ENCODE data around the gene RAP2A.

Gene RAP2A

DNA sequence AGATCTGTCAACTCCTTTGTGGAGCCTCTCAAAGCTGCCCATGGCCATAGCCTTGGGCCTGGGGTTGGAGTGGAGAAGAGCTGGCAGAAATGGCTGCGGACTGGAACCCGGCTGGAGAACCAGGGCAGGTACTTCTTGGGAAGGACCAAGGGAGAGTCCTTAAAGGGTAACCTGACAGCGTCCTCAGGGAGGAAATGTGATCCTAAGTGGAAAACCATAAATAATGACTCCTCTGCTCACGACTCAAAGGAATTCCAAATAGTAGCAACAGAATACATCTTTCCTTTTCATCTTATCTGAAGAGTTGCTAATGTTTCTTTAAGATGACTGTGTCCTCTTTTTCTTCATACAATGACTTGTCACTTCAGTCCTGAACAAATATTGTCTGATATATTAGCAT lies 41.0 kb downstream of the RAP2A start:
- Mint-ChIP-seq H3K4me3 (no peak overlapping the region), H3K36me3 (ENCODE audit: insufficient read depth) (no peaks in the 10 kb centered on the region), H3K9me3 (peaks cover 0 to 1% of the 10 kb centered on the region in 2 donors), H3K4me1 (ENCODE audit: low read depth in 2 of 2) (peaks cover 0 to 4% of the 10 kb centered on the region in 2 donors), H3K27me3 (peaks cover 13% of the 10 kb centered on the region in 2 donors), H3K27ac (no peak overlapping the region)
- DNase-seq (no peak), ATAC-seq (replicated peaks) (no peak)

DNA sequence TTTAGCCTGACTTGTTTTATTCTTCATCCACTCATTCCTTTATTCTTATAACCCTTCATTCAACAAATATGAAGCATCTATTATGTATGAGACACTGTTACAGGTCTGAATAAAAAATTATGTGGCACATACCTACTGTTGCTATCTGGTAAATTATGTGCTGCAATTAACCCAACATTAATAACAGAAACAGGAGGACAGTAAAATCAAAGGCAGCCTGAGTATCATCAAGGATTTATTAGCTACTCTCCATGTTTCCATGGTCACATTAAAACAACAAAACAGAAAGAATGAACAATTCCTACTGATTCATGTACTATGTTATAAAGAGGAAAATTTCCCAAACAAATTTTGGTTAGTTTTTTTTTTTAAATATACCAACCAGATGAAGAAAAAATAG lies 43.9 kb downstream of the RAP2A start:
- Mint-ChIP-seq H3K4me3 (no peak overlapping the region), H3K27ac (no peak overlapping the region), H3K27me3 (peaks cover 13% of the 10 kb centered on the region in 2 donors), H3K36me3 (ENCODE audit: insufficient read depth) (no peaks in the 10 kb centered on the region), H3K4me1 (ENCODE audit: low read depth in 2 of 2) (peaks cover 0 to 4% of the 10 kb centered on the region in 2 donors), H3K9me3 (peaks cover 0 to 1% of the 10 kb centered on the region in 2 donors)
- DNase-seq: no peak
- no peak for ATAC-seq (replicated peaks)

DNA sequence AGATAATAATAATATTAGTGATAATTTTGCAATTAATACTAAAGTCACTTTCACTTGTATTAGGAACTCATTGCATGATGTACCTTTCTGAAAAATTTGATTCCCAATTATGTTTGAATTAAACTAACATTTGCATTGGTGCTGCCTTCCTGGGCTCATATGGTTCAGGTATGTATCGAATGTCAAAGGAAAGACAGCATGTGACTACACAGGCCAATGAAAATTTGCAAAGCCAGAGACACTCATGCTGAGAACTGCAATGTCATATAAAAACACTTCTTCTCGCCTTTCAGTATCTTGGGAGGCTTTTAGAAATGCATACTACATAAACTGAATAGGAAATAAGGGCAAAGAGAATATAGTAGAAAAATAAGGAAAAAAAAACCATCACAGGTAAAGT lies 44.3 kb downstream of the RAP2A start:
- Mint-ChIP-seq H3K4me1 (ENCODE audit: low read depth in 2 of 2) (peaks cover 0 to 4% of the 10 kb centered on the region in 2 donors), H3K27me3 (peaks cover 13% of the 10 kb centered on the region in 2 donors), H3K9me3 (peaks cover 0 to 1% of the 10 kb centered on the region in 2 donors), H3K36me3 (ENCODE audit: insufficient read depth) (no peaks in the 10 kb centered on the region), H3K4me3 (no peak overlapping the region), H3K27ac (no peak overlapping the region)
- no peak for DNase-seq
- no peak for ATAC-seq (replicated peaks)

DNA sequence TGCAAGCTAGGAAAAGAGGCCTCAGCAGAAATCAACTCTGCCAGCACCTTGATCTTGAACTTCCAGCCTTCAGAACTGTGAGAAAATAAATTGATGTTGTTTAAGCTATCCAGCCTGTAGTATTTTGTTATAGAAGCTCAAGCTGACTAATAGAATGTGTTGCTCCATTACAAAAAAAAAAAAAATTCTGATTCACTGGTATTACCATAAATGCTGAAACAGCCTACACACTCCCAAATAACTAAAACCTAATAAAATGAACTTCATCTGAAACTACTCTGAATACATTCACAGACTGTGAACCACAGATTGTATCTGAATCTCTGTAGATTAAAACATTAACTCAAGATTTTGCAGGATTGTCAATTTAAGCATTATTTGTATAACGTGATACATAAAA lies 49.5 kb downstream of the RAP2A start:
- no peak for DNase-seq
- H3K9me3 Mint-ChIP-seq: no peaks in the 10 kb centered on the region
- H3K4me1 Mint-ChIP-seq (ENCODE audit: low read depth in 2 of 2): no peaks in the 10 kb centered on the region
- H3K27me3 Mint-ChIP-seq: no peaks in the 10 kb centered on the region
- ATAC-seq (replicated peaks): no peak
- H3K4me3 Mint-ChIP-seq: no peak overlapping the region
- H3K27ac Mint-ChIP-seq: no peak overlapping the region
- H3K36me3 Mint-ChIP-seq (ENCODE audit: insufficient read depth): no peaks in the 10 kb centered on the region

GRCh38 chr13:97484301-97484700 lies 50.3 kb downstream of the RAP2A start:
- Mint-ChIP-seq H3K27me3 (no peaks in the 10 kb centered on the region), H3K9me3 (no peaks in the 10 kb centered on the region), H3K27ac (no peak overlapping the region), H3K4me3 (no peak overlapping the region), H3K4me1 (ENCODE audit: low read depth in 2 of 2) (no peaks in the 10 kb centered on the region), H3K36me3 (ENCODE audit: insufficient read depth) (no peaks in the 10 kb centered on the region)
- DNase-seq: no peak
- no peak for ATAC-seq (replicated peaks)

- Mint-ChIP-seq H3K36me3 (ENCODE audit: insufficient read depth) (no peaks in the 10 kb centered on the region), H3K9me3 (no peaks in the 10 kb centered on the region), H3K27me3 (no peaks in the 10 kb centered on the region), H3K4me1 (ENCODE audit: low read depth in 2 of 2) (no peaks in the 10 kb centered on the region), H3K4me3 (no peak overlapping the region), H3K27ac (no peak overlapping the region)
- ATAC-seq (replicated peaks) (no peak), DNase-seq (no peak)
Observed at GRCh38 chr13:97485320-97485719, 51.4 kb downstream of the RAP2A start.

GRCh38 chr13:97490702-97491307 lies 56.8 kb downstream of the RAP2A start:
- Mint-ChIP-seq H3K27me3 (peaks cover 0 to 15% of the 10 kb centered on the region in 2 donors), H3K27ac (no peak overlapping the region), H3K4me3 (no peak overlapping the region), H3K4me1 (ENCODE audit: low read depth in 2 of 2) (no peaks in the 10 kb centered on the region), H3K36me3 (ENCODE audit: insufficient read depth) (no peaks in the 10 kb centered on the region), H3K9me3 (no peaks in the 10 kb centered on the region)
- ATAC-seq (replicated peaks) (no peak), DNase-seq (no peak)

DNA sequence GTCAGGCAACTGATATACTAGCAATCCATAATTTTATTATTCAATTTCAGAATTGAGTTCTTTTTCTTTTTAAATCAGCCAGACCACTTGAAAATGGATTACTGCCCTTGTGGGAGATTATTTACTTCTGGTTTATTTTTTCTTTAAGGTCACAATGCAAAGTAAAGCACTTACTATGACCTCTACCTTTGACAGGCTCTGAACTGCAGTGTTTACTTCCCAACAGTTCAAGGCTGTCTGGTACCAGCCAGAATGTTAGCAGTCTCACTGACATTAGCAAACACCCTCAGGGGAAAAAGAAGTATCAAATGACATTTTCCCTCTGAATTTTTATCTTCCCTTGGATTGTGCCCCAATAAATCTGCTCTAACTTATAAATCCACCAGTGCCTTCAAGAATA lies 57.5 kb downstream of the RAP2A start:
- Mint-ChIP-seq H3K9me3 (no peaks in the 10 kb centered on the region), H3K36me3 (ENCODE audit: insufficient read depth) (no peaks in the 10 kb centered on the region), H3K27ac (no peak overlapping the region), H3K4me1 (ENCODE audit: low read depth in 2 of 2) (no peaks in the 10 kb centered on the region), H3K27me3 (peaks cover 0 to 15% of the 10 kb centered on the region in 2 donors), H3K4me3 (no peak overlapping the region)
- ATAC-seq (replicated peaks): no peak
- no peak for DNase-seq

- no peaks in the 10 kb centered on the region for H3K36me3 Mint-ChIP-seq (ENCODE audit: insufficient read depth)
- no peaks in the 10 kb centered on the region for H3K4me1 Mint-ChIP-seq (ENCODE audit: low read depth in 2 of 2)
- H3K27ac Mint-ChIP-seq: no peak overlapping the region
- H3K9me3 Mint-ChIP-seq: no peaks in the 10 kb centered on the region
- H3K4me3 Mint-ChIP-seq: no peak overlapping the region
- ATAC-seq (replicated peaks): no peak
- no peak for DNase-seq
- H3K27me3 Mint-ChIP-seq: peaks cover 0 to 15% of the 10 kb centered on the region in 2 donors
Observed at GRCh38 chr13:97492257-97492656, 58.3 kb downstream of the RAP2A start.

DNA sequence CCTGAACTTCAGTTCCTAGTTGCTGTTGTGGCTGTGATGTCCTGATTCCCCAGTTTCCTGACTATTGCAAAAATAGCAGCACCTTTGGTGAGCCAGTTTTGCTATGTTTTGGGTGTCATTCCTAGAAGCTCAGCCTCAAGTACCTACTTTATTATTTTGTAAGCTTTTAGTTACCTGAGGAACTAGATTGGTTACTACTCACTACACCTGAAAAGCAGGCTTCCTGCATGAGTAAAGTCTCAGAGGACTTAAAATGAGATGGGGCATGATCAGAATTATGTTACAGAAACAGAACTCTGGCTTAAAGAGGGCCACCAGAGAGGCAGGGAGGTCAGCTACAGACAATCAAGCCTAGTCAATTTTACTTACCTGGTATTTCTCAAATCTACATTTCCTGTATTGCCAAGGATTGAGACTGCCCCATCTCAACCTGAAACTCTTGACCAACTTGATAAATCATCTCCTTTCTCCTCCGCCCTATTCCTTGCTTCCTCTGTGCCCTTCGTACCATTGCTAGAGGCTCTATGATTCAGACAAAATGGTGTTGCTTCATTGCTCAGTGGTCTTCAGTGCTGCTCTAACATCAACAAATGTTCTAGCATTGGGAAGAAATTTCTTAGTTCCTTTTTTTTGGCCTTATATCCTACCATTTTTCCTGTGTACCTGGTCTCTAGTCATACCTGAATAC lies 58.9 kb downstream of the RAP2A start:
- Mint-ChIP-seq H3K4me1 (ENCODE audit: low read depth in 2 of 2) (no peaks in the 10 kb centered on the region), H3K27me3 (peaks cover 3 to 19% of the 10 kb centered on the region in 2 donors), H3K4me3 (no peak overlapping the region), H3K27ac (no peak overlapping the region), H3K36me3 (ENCODE audit: insufficient read depth) (no peaks in the 10 kb centered on the region), H3K9me3 (no peaks in the 10 kb centered on the region)
- DNase-seq (no peak), ATAC-seq (replicated peaks) (no peak)

- ATAC-seq (replicated peaks): no peak
- H3K27me3 Mint-ChIP-seq: peaks cover 9 to 22% of the 10 kb centered on the region in 2 donors
Observed at GRCh38 chr13:97493456-97493855, 59.5 kb downstream of the RAP2A start.

DNA sequence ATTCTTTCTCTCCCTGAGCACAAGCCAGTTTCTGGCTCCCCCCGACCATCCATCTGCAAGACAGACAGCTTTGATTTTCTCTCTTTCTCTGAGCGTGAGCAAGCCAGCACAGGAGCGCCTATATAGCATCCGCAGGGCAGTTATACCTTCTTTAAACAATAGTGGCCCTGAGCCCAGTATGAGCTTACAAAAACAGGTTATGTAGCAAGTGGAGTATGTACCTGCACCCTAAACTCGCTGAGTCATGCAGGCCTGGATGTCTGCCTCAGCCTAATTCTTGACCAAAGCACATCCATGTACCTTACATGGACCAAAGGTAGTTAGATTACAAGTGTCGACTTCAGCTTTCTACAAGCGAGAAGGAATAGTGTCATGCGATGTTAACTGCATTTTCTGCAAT lies 61.7 kb downstream of the RAP2A start:
- no peak overlapping the region for H3K27ac Mint-ChIP-seq
- H3K36me3 Mint-ChIP-seq (ENCODE audit: insufficient read depth): no peaks in the 10 kb centered on the region
- DNase-seq (no peak), ATAC-seq (replicated peaks) (no peak)
- no peak overlapping the region for H3K4me3 Mint-ChIP-seq
- no peaks in the 10 kb centered on the region for H3K4me1 Mint-ChIP-seq (ENCODE audit: low read depth in 2 of 2)
- H3K27me3 Mint-ChIP-seq: peaks cover 9 to 22% of the 10 kb centered on the region in 2 donors
- no peaks in the 10 kb centered on the region for H3K9me3 Mint-ChIP-seq

More at GRCh38 chr13:97493456-97493855, 59.5 kb downstream of the RAP2A start:
- Mint-ChIP-seq H3K27ac (no peak overlapping the region), H3K9me3 (no peaks in the 10 kb centered on the region), H3K4me1 (ENCODE audit: low read depth in 2 of 2) (no peaks in the 10 kb centered on the region), H3K36me3 (ENCODE audit: insufficient read depth) (no peaks in the 10 kb centered on the region), H3K4me3 (no peak overlapping the region)
- no peak for DNase-seq

- no peak overlapping the region for H3K4me3 Mint-ChIP-seq
- H3K27ac Mint-ChIP-seq: no peak overlapping the region
- no peaks in the 10 kb centered on the region for H3K4me1 Mint-ChIP-seq (ENCODE audit: low read depth in 2 of 2)
- ATAC-seq (replicated peaks) (no peak), DNase-seq (no peak)
- H3K36me3 Mint-ChIP-seq (ENCODE audit: insufficient read depth): no peaks in the 10 kb centered on the region
- H3K27me3 Mint-ChIP-seq: peaks cover 9 to 22% of the 10 kb centered on the region in 2 donors
- H3K9me3 Mint-ChIP-seq: no peaks in the 10 kb centered on the region
Observed at GRCh38 chr13:97496511-97496910, 62.5 kb downstream of the RAP2A start.

DNA sequence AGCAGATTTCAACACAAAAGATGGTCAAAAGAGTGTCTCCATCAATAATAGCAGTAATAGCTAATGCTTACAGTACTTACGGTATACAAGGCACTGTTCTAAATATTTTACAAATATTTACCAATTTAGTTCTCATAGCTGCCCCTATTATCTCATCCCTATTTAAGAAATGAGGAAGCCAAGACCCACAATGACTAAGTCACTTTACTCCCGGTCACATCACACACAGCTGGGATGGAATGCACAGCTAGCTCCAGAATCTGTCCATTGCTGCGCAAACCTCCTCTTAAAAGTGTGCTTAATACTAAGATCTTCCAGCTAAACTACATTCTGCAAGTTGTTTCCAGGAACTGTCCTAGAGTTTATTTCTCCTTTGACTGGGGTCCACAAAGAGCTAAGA lies 63.4 kb downstream of the RAP2A start:
- no peak overlapping the region for H3K4me3 Mint-ChIP-seq
- no peaks in the 10 kb centered on the region for H3K36me3 Mint-ChIP-seq (ENCODE audit: insufficient read depth)
- ATAC-seq (replicated peaks) (no peak), DNase-seq (no peak)
- H3K27ac Mint-ChIP-seq: no peak overlapping the region
- H3K27me3 Mint-ChIP-seq: peaks cover 9 to 23% of the 10 kb centered on the region in 2 donors
- H3K4me1 Mint-ChIP-seq (ENCODE audit: low read depth in 2 of 2): no peaks in the 10 kb centered on the region
- no peaks in the 10 kb centered on the region for H3K9me3 Mint-ChIP-seq

Measured in effector memory CD8-positive, alpha-beta T cell (primary cell).